ENCODE measurements around the gene RAB40C.

The RAB40C gene

DNA sequence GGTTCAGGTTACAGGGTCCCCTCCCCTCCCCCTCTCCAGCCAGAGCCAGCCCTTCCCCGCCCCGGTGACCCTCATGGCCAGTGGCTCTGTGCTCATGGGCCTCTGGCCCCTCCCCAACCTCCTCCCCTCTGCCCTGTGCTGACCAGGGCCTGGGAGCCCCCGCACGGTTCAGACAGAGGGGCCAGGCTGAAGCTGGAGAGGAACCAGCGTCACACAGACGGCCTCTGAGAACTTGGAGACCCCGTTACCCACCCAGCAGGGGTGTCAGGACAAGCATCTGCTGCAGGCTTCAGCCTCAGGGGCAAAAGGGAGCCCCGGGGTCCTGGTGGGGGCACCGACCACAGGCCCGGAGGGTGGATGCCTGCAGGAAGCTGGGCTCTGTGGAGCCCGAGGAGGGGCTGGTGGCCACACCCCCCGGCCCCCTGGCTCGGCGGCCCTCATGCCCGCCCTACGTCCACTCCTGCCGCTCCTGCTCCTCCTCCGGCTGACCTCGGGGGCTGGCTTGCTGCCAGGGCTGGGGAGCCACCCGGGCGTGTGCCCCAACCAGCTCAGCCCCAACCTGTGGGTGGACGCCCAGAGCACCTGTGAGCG lies 41.0 kb downstream of the RAB40C start, which contains the start of gene WFIKKN1 (continued):
- TF ChIP-seq CREB5 (CRISPR knock-in tag; IDR thresholded peaks at IDR 0.05; ENCODE audit: low read depth) (no peak), SNAI2 (CRISPR knock-in tag; IDR thresholded peaks at IDR 0.05) (no peak), ESRRG (CRISPR knock-in tag; IDR thresholded peaks at IDR 0.05) (no peak), ZNF70 (CRISPR knock-in tag; IDR thresholded peaks at IDR 0.05) (no peak), ZC3H10 (CRISPR knock-in tag; IDR thresholded peaks at IDR 0.05) (no peak)

DNA sequence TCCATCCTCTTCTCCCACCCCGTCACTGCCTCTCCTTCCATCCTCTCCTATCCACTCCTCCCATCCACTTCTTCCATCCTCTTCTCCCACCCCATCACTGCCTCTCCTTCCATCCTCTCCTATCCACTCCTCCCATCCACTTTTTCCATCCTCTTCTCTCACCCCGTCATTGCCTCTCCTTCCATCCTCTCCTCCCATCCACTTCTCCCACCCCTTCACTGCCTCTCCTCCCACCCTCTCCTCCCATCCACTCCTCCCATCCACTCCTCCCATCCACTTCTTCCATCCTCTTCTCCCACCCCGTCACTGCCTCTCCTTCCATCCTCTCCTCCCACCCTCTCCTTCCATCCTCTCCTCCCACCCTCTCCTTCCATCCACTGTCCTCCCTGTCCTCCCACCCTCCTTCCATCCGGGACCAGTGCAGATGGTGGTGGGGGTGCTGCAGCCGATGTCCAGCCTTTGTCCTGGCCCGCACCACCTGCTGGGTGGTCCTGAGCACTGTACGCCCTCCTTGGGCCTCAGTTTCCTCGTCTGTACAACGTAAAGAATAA lies 42.0 kb downstream of the RAB40C start:
- ATAC-seq = no peak

More for the DNA sequence above, 42.0 kb downstream of the RAB40C start:
- no peak for TF ChIP-seq PPARA (CRISPR knock-in tag; IDR thresholded peaks at IDR 0.05; ENCODE audit: borderline replicate concordance)
- no peak for TF ChIP-seq GLIS3 (CRISPR knock-in tag; IDR thresholded peaks at IDR 0.05)
- TF ChIP-seq ESRRG (CRISPR knock-in tag; IDR thresholded peaks at IDR 0.05) = no peak
- TF ChIP-seq SNAI2 (CRISPR knock-in tag; IDR thresholded peaks at IDR 0.05) = no peak
- TF ChIP-seq CREB5 (CRISPR knock-in tag; IDR thresholded peaks at IDR 0.05; ENCODE audit: low read depth) = no peak
- no peak for TF ChIP-seq RARB (CRISPR knock-in tag; IDR thresholded peaks at IDR 0.05)
- TF ChIP-seq, protein P1, sequence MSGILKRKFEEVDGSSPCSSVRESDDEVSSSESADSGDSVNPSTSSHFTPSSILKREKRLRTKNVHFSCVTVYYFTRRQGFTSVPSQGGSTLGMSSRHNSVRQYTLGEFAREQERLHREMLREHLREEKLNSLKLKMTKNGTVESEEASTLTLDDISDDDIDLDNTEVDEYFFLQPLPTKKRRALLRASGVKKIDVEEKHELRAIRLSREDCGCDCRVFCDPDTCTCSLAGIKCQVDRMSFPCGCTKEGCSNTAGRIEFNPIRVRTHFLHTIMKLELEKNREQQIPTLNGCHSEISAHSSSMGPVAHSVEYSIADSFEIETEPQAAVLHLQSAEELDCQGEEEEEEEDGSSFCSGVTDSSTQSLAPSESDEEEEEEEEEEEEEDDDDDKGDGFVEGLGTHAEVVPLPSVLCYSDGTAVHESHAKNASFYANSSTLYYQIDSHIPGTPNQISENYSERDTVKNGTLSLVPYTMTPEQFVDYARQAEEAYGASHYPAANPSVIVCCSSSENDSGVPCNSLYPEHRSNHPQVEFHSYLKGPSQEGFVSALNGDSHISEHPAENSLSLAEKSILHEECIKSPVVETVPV (CRISPR knock-in tag; IDR thresholded peaks at IDR 0.05) = no peak
- no peak for TF ChIP-seq CSDC2 (CRISPR knock-in tag; IDR thresholded peaks at IDR 0.05)
- TF ChIP-seq PATZ1 (CRISPR knock-in tag; IDR thresholded peaks at IDR 0.05; ENCODE audit: borderline replicate concordance) = no peak
- no peak for TF ChIP-seq ZNF565 (CRISPR knock-in tag; conservative IDR thresholded peaks at IDR 0.05; ENCODE audit: low read depth)
- no peak for TF ChIP-seq OSR1 (CRISPR knock-in tag; IDR thresholded peaks at IDR 0.05)
- TF ChIP-seq ZNF8 (CRISPR knock-in tag; IDR thresholded peaks at IDR 0.05) = no peak
- TF ChIP-seq, protein P2, sequence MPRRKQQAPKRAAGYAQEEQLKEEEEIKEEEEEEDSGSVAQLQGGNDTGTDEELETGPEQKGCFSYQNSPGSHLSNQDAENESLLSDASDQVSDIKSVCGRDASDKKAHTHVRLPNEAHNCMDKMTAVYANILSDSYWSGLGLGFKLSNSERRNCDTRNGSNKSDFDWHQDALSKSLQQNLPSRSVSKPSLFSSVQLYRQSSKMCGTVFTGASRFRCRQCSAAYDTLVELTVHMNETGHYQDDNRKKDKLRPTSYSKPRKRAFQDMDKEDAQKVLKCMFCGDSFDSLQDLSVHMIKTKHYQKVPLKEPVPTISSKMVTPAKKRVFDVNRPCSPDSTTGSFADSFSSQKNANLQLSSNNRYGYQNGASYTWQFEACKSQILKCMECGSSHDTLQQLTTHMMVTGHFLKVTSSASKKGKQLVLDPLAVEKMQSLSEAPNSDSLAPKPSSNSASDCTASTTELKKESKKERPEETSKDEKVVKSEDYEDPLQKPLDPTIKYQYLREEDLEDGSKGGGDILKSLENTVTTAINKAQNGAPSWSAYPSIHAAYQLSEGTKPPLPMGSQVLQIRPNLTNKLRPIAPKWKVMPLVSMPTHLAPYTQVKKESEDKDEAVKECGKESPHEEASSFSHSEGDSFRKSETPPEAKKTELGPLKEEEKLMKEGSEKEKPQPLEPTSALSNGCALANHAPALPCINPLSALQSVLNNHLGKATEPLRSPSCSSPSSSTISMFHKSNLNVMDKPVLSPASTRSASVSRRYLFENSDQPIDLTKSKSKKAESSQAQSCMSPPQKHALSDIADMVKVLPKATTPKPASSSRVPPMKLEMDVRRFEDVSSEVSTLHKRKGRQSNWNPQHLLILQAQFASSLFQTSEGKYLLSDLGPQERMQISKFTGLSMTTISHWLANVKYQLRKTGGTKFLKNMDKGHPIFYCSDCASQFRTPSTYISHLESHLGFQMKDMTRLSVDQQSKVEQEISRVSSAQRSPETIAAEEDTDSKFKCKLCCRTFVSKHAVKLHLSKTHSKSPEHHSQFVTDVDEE (CRISPR knock-in tag; IDR thresholded peaks at IDR 0.05) = no peak
- TF ChIP-seq ZFP3 (CRISPR knock-in tag; IDR thresholded peaks at IDR 0.05) = no peak
- TF ChIP-seq ISL1 (CRISPR knock-in tag; IDR thresholded peaks at IDR 0.05) = no peak
- TF ChIP-seq POU6F1 (CRISPR knock-in tag; IDR thresholded peaks at IDR 0.05; ENCODE audit: borderline replicate concordance, low read depth) = no peak
